Prostate gland (tissue), 2 donors: ENCODE results near the gene VPS41. TPM values are rescaled to one million over a fixed set of nuclear protein-coding genes. Genes with fewer than 3 reads are reported as not detected.

ENCODE experiments used
- DNase-seq: peaks from one replicate; pipeline ENCODE4 v3.0.0-alpha.2; 2019; ENCODE audit warnings: low spot score
- H3K27ac ChIP-seq, 2 donors: fragments of 200-600 bp; sonication (generic); 2 replicates each; pipeline ENCODE4 v1.5.1; 2017 to 2019
- H3K27me3 ChIP-seq: fragments of 200-600 bp; sonication (generic); replicated peaks from 2 replicates; pipeline ENCODE4 v1.5.1; 2019; ENCODE audit not compliant: insufficient read depth
- H3K36me3 ChIP-seq, 2 donors: fragments of 200-600 bp; sonication (generic); 1 replicate in 1 of 2; 2 replicates in 1 of 2; pipeline versions ENCODE4 v1.5.1 to v1.8.1; 2017 to 2019
- H3K4me1 ChIP-seq: fragments of 200-600 bp; sonication (generic); replicated peaks from 2 replicates; pipeline ENCODE4 v1.5.1; 2019
- H3K4me3 ChIP-seq, 2 donors: fragments of 200-600 bp; sonication (generic); 2 replicates each; pipeline ENCODE4 v1.5.1; 2017 to 2019
- H3K9me3 ChIP-seq: fragments of 200-600 bp; sonication (generic); 2 replicates; pipeline ENCODE4 v1.5.1; 2017
- CTCF ChIP-seq, 4 experiments: fragments of 200-600 bp in 2 of 4; fragments of 450-650 bp in 2 of 4; sonication (generic) in 2 of 4; IDR thresholded peaks; 1 replicate in 3 of 4; 2 replicates in 1 of 4; pipeline ENCODE4 v1.5.1; 2016 to 2019; ENCODE audit warnings: antibody characterized with exemption in 4 of 4, mild to moderate bottlenecking in 2 of 4, moderate library complexity in 2 of 4
- POLR2A ChIP-seq: fragments of 450-650 bp; IDR thresholded peaks from one replicate; pipeline ENCODE4 v1.6.1; 2016; ENCODE audit warnings: antibody characterized with exemption, mild to moderate bottlenecking
- POLR2AphosphoS5 ChIP-seq: sonication (generic); formaldehyde crosslinking; IDR thresholded peaks from one replicate; pipeline ENCODE4 v1.6.1; 2017; ENCODE audit warnings: antibody characterized with exemption
- WGBS: methylation state at CpG from one replicate; pipeline ENCODE4 v1.1.5; 2018; 5-methylcytosine and 5-hydroxymethylcytosine counted together
- intact Hi-C: fragments of 100-400 bp; cut with DNase I; formaldehyde crosslinking; loops from one replicate; pipeline ENCODE4 v1.14.2; 2022
- total RNA-seq, 2 donors: library from RNA; depleted of rRNA; stranded (reverse); fragments of >200 nt; gene quantifications; one replicate each; pipeline ENCODE4 v1.1.0, GENCODE V29; 2016

Gene VPS41
- total RNA-seq, 2 donors from 2014 or later: 30.8 to 39.7 TPM

GRCh38 chr7:38938001-38938485 is 29.1 kb upstream of the VPS41 start:
- Histone ChIP-seq H3K4me3 (no peak overlapping the region), H3K4me1 (no peaks in the 10 kb centered on the region), H3K27ac (no peak overlapping the region), H3K36me3 (no peaks in the 10 kb centered on the region), H3K9me3 (no peaks in the 10 kb centered on the region), H3K27me3 (no peaks in the 10 kb centered on the region)
- 62% methylated on average over 1 of the region's 1 CpG for WGBS
- intact Hi-C loops: no loop called here
- no peak for DNase-seq
- no peak for TF ChIP-seq POLR2A
- no peak for TF ChIP-seq CTCF (IDR thresholded peaks at IDR 0.05)
- TF ChIP-seq POLR2AphosphoS5: no peak

- no peak for DNase-seq
- no peaks in the 10 kb centered on the region for H3K4me1 ChIP-seq
- no peaks in the 10 kb centered on the region for H3K36me3 ChIP-seq
- no peak overlapping the region for H3K4me3 ChIP-seq
- intact Hi-C loops: no loop called here
- H3K27me3 ChIP-seq: no peaks in the 10 kb centered on the region
- no peak overlapping the region for H3K27ac ChIP-seq
- 47% methylated on average over 1 of the region's 1 CpG for WGBS
- H3K9me3 ChIP-seq: no peaks in the 10 kb centered on the region
- no peak for TF ChIP-seq CTCF (IDR thresholded peaks at IDR 0.05)
These were observed 27.6 kb upstream of the VPS41 start for GRCh38 chr7:38936641-38937040.

- Histone ChIP-seq H3K4me1 (no peaks in the 10 kb centered on the region), H3K4me3 (no peak overlapping the region), H3K27me3 (no peaks in the 10 kb centered on the region), H3K27ac (no peak overlapping the region), H3K36me3 (no peaks in the 10 kb centered on the region), H3K9me3 (no peaks in the 10 kb centered on the region)
- 98% methylated on average over 10 of the region's 10 CpGs for WGBS
- DNase-seq: no peak
- intact Hi-C loops: loop anchor here (2.0 to 5.0 kb wide), 2 partner anchors 137 to 530 kb away; no protein-coding TSS in a partner anchor
- TF ChIP-seq POLR2AphosphoS5 (no peak), CTCF (IDR thresholded peaks at IDR 0.05) (no peak), POLR2A (no peak)
These were observed 25.5 kb upstream of the VPS41 start for GRCh38 chr7:38934536-38934935.

- DNase-seq: no peak
- H3K27me3 ChIP-seq: no peaks in the 10 kb centered on the region
- H3K4me3 ChIP-seq: no peak overlapping the region
- no peaks in the 10 kb centered on the region for H3K4me1 ChIP-seq
- no peaks in the 10 kb centered on the region for H3K36me3 ChIP-seq
- TF ChIP-seq CTCF (IDR thresholded peaks at IDR 0.05) (no peak), POLR2A (no peak), POLR2AphosphoS5 (no peak)
- 88% methylated on average over 3 of the region's 3 CpGs for WGBS
- no peak overlapping the region for H3K27ac ChIP-seq
- no peaks in the 10 kb centered on the region for H3K9me3 ChIP-seq
- intact Hi-C loops: loop anchor here (2.0 to 5.0 kb wide), 2 partner anchors 137 to 531 kb away; no protein-coding TSS in a partner anchor
These were observed 25.1 kb upstream of the VPS41 start for GRCh38 chr7:38934051-38934450.

GRCh38 chr7:38932509-38933168 is 23.6 kb upstream of the VPS41 start:
- Histone ChIP-seq H3K4me1 (no peaks in the 10 kb centered on the region), H3K27ac (no peak overlapping the region), H3K9me3 (no peaks in the 10 kb centered on the region), H3K4me3 (no peak overlapping the region), H3K36me3 (no peaks in the 10 kb centered on the region), H3K27me3 (no peaks in the 10 kb centered on the region)
- WGBS: 29% methylated on average over 6 of the region's 6 CpGs
- DNase-seq: peak; percentile 40
- TF ChIP-seq POLR2AphosphoS5 (no peak), CTCF (IDR thresholded peaks at IDR 0.05) (peak; percentile 54 to 73 (median 62)), POLR2A (no peak)
- intact Hi-C loops: loop anchor here (5.0 kb wide), 1 partner anchor 135 kb away; no protein-coding TSS in a partner anchor
